ENCODE results near the gene SLC44A5.
"Not testable (repeated sequence)": the region's sequence is repeated elsewhere in the genome, so short reads cannot be mapped to it uniquely, and the experiment has no call there.

Gene SLC44A5

GRCh38 chr1:75520862-75521475, 89.9 kb downstream of the SLC44A5 start:
- no peak for DNase-seq (ENCODE audit: low read depth)

GRCh38 chr1:75519651-75520427, 91.1 kb downstream of the SLC44A5 start:
- no peak for DNase-seq (ENCODE audit: low read depth)

- DNase-seq (ENCODE audit: low read depth) = no peak
Measured at GRCh38 chr1:75518686-75519085, 92.2 kb downstream of the SLC44A5 start.

- DNase-seq (ENCODE audit: low read depth) = no peak
Measured at GRCh38 chr1:75514270-75514669, 96.6 kb downstream of the SLC44A5 start.

- no peak for DNase-seq (ENCODE audit: low read depth)
Measured at GRCh38 chr1:75506976-75507375, 103.9 kb downstream of the SLC44A5 start.

- DNase-seq (ENCODE audit: low read depth) = no peak
Measured at GRCh38 chr1:75503221-75503974, 107.5 kb downstream of the SLC44A5 start.

- DNase-seq (ENCODE audit: low read depth) = no peak
Measured at GRCh38 chr1:75502776-75503175, 108.1 kb downstream of the SLC44A5 start.

- DNase-seq (ENCODE audit: low read depth) = no peak
Measured at GRCh38 chr1:75501577-75502295, 109.2 kb downstream of the SLC44A5 start.

GRCh38 chr1:75492011-75492410, 118.9 kb downstream of the SLC44A5 start:
- DNase-seq (ENCODE audit: low read depth) = no peak

- DNase-seq (ENCODE audit: low read depth) = no peak
Measured at GRCh38 chr1:75487399-75487798, 123.5 kb downstream of the SLC44A5 start.

- no peak for DNase-seq (ENCODE audit: low read depth)
Measured at GRCh38 chr1:75484789-75485188, 126.1 kb downstream of the SLC44A5 start.

GRCh38 chr1:75482951-75483350, 128.0 kb downstream of the SLC44A5 start:
- DNase-seq (ENCODE audit: low read depth) = no peak

- DNase-seq (ENCODE audit: low read depth) = not testable (repeated sequence)
Measured at GRCh38 chr1:75476486-75476885, 134.4 kb downstream of the SLC44A5 start.

- DNase-seq (ENCODE audit: low read depth) = no peak
Measured at GRCh38 chr1:75475696-75476095, 135.2 kb downstream of the SLC44A5 start.

- DNase-seq (ENCODE audit: low read depth) = no peak
Measured at GRCh38 chr1:75472971-75473603, 137.8 kb downstream of the SLC44A5 start.

- DNase-seq (ENCODE audit: low read depth) = no peak
Measured at GRCh38 chr1:75472089-75472970, 138.6 kb downstream of the SLC44A5 start.

- DNase-seq (ENCODE audit: low read depth) = no peak
Measured at GRCh38 chr1:75471252-75471651, 139.7 kb downstream of the SLC44A5 start.

- DNase-seq (ENCODE audit: low read depth) = no peak
Measured at GRCh38 chr1:75470448-75470847, 140.5 kb downstream of the SLC44A5 start.

GRCh38 chr1:75469586-75470173, 141.2 kb downstream of the SLC44A5 start:
- DNase-seq (ENCODE audit: low read depth) = no peak

- DNase-seq (ENCODE audit: low read depth) = no peak
Measured at GRCh38 chr1:75461808-75462325, 149.0 kb downstream of the SLC44A5 start.

Data from stimulated activated CD8-positive, alpha-beta memory T cell treated with anti-CD3 and anti-CD28 coated beads, Interleukin-12 subunit alpha, Interleukin-12 subunit beta, amount 100 ng/mL, for 1 hour (primary cell).